HEK293 (cell line): ENCODE results near the gene POGZ.

Source experiments
- AEBP2 ChIP-seq: fragments of 450-650 bp; formaldehyde crosslinking; IDR thresholded peaks from 2 replicates; pipeline ENCODE4 v1.5.1; 2016; ENCODE audit warnings: missing biosample characterization, missing genetic modification characterization, borderline replicate concordance
- GLIS1 ChIP-seq: fragments of 450-650 bp; formaldehyde crosslinking; IDR thresholded peaks from 2 replicates; pipeline ENCODE4 v1.5.1; 2016; ENCODE audit warnings: missing biosample characterization, missing genetic modification characterization
- HOXA7 ChIP-seq: sonication (generic); formaldehyde crosslinking; IDR thresholded peaks from 2 replicates; pipeline ENCODE4 v1.8.1; 2022; ENCODE audit warnings: missing genetic modification reagents, borderline replicate concordance
- KLF9 ChIP-seq: fragments of 450-650 bp; formaldehyde crosslinking; IDR thresholded peaks from 2 replicates; pipeline ENCODE4 v1.5.1; 2016; ENCODE audit warnings: missing biosample characterization, missing genetic modification characterization, low read depth
- PATZ1 ChIP-seq: fragments of 450-650 bp; formaldehyde crosslinking; IDR thresholded peaks from 2 replicates; pipeline ENCODE4 v1.5.1; 2016; ENCODE audit warnings: missing biosample characterization, missing genetic modification characterization
- PBX3 ChIP-seq: sonication (generic); formaldehyde crosslinking; IDR thresholded peaks from 2 replicates; pipeline ENCODE4 v1.8.1; 2022; ENCODE audit warnings: mild to moderate bottlenecking, moderate library complexity, missing genetic modification reagents
- SETDB1 ChIP-seq: IDR thresholded peaks from one replicate; pipeline ENCODE4 v1.6.1; 2017; ENCODE audit warnings: mild to moderate bottlenecking, low read length, moderate library complexity, mixed read lengths; ENCODE audit not compliant: insufficient read length
- SP3 ChIP-seq: fragments of 450-650 bp; formaldehyde crosslinking; IDR thresholded peaks from 2 replicates; pipeline ENCODE4 v1.5.1; 2016; ENCODE audit warnings: missing biosample characterization, missing genetic modification characterization
- ZBTB11 ChIP-seq: fragments of 450-650 bp; formaldehyde crosslinking; conservative IDR thresholded peaks from 2 replicates; pipeline ENCODE4 v1.5.1; 2016; ENCODE audit warnings: low read depth, missing biosample characterization, missing genetic modification characterization
- ZBTB20 ChIP-seq: fragments of 450-650 bp; formaldehyde crosslinking; IDR thresholded peaks from 2 replicates; pipeline ENCODE4 v1.5.1; 2016; ENCODE audit warnings: missing biosample characterization, missing genetic modification characterization
- ZNF214 ChIP-seq: fragments of 450-650 bp; formaldehyde crosslinking; IDR thresholded peaks from 2 replicates; pipeline ENCODE4 v1.5.1; 2017; ENCODE audit warnings: missing biosample characterization, mild to moderate bottlenecking, missing genetic modification characterization, borderline replicate concordance
- ZNF24 ChIP-seq: fragments of 450-650 bp; formaldehyde crosslinking; IDR thresholded peaks from 2 replicates; pipeline ENCODE4 v1.5.1; 2016; ENCODE audit warnings: missing biosample characterization, missing genetic modification characterization
- ZNF341 ChIP-seq: fragments of 450-650 bp; formaldehyde crosslinking; IDR thresholded peaks from 2 replicates; pipeline ENCODE4; 2016; ENCODE audit warnings: low read depth, missing biosample characterization, missing genetic modification characterization
- ZNF366 ChIP-seq: fragments of 450-650 bp; formaldehyde crosslinking; conservative IDR thresholded peaks from 2 replicates; pipeline ENCODE4 v1.5.1; 2016; ENCODE audit warnings: missing biosample characterization, missing genetic modification characterization
- ZNF37A ChIP-seq: fragments of 450-650 bp; IDR thresholded peaks from 2 replicates; pipeline ENCODE4 v1.5.1; 2018; ENCODE audit warnings: missing biosample characterization, missing genetic modification characterization
- ZNF423 ChIP-seq: fragments of 450-650 bp; formaldehyde crosslinking; IDR thresholded peaks from 2 replicates; pipeline ENCODE4 v1.5.1; 2016; ENCODE audit warnings: missing biosample characterization, missing genetic modification characterization
- ZNF48 ChIP-seq: fragments of 450-650 bp; formaldehyde crosslinking; IDR thresholded peaks from 2 replicates; pipeline ENCODE4 v1.5.1; 2016; ENCODE audit warnings: missing biosample characterization, missing genetic modification characterization
- ZNF488 ChIP-seq: fragments of 450-650 bp; formaldehyde crosslinking; IDR thresholded peaks from 2 replicates; pipeline ENCODE4 v1.5.1; 2016; ENCODE audit warnings: missing biosample characterization, missing genetic modification characterization
- ZNF510 ChIP-seq: fragments of 450-650 bp; formaldehyde crosslinking; IDR thresholded peaks from 2 replicates; pipeline ENCODE4 v1.5.1; 2018; ENCODE audit warnings: mild to moderate bottlenecking, missing genetic modification characterization, missing biosample characterization; ENCODE audit not compliant: insufficient replicate concordance
- ZNF548 ChIP-seq: fragments of 450-650 bp; formaldehyde crosslinking; IDR thresholded peaks from 2 replicates; pipeline ENCODE4 v1.5.1; 2016; ENCODE audit warnings: missing biosample characterization, missing genetic modification characterization
- ZNF549 ChIP-seq: fragments of 450-650 bp; IDR thresholded peaks from 2 replicates; pipeline ENCODE4 v1.5.1; 2018; ENCODE audit warnings: missing biosample characterization, missing genetic modification characterization, mild to moderate bottlenecking, inconsistent platforms, moderate library complexity
- ZNF558 ChIP-seq: fragments of 450-650 bp; formaldehyde crosslinking; IDR thresholded peaks from 2 replicates; pipeline ENCODE4 v1.5.1; 2016; ENCODE audit warnings: missing biosample characterization, missing genetic modification characterization
- ZNF585B ChIP-seq: fragments of 450-650 bp; formaldehyde crosslinking; IDR thresholded peaks from 2 replicates; pipeline ENCODE4 v1.5.1; 2016; ENCODE audit warnings: missing biosample characterization, missing genetic modification characterization
- ZNF600 ChIP-seq: fragments of 450-650 bp; formaldehyde crosslinking; IDR thresholded peaks from 2 replicates; pipeline ENCODE4 v1.5.1; 2016; ENCODE audit warnings: missing biosample characterization, missing genetic modification characterization
- ZNF645 ChIP-seq: fragments of 450-650 bp; formaldehyde crosslinking; IDR thresholded peaks from 2 replicates; pipeline ENCODE4; 2016; ENCODE audit warnings: missing biosample characterization, missing genetic modification characterization
- ZNF658 ChIP-seq: fragments of 450-650 bp; formaldehyde crosslinking; IDR thresholded peaks from 2 replicates; pipeline ENCODE4; 2016; ENCODE audit warnings: missing biosample characterization, missing genetic modification characterization
- ZNF670 ChIP-seq: fragments of 450-650 bp; formaldehyde crosslinking; IDR thresholded peaks from 2 replicates; pipeline ENCODE4 v1.5.1; 2016; ENCODE audit warnings: missing biosample characterization, missing genetic modification characterization, low read depth
- ZNF677 ChIP-seq: fragments of 450-650 bp; IDR thresholded peaks from 2 replicates; pipeline ENCODE4 v1.5.0; 2018; ENCODE audit warnings: missing biosample characterization, mild to moderate bottlenecking, missing genetic modification characterization, moderate library complexity
- ZNF707 ChIP-seq: fragments of 450-650 bp; formaldehyde crosslinking; IDR thresholded peaks from 2 replicates; pipeline ENCODE4 v1.5.1; 2016; ENCODE audit warnings: missing biosample characterization, missing genetic modification characterization
- ZNF785 ChIP-seq: fragments of 450-650 bp; formaldehyde crosslinking; IDR thresholded peaks from 2 replicates; pipeline ENCODE4 v1.5.1; 2016; ENCODE audit warnings: missing biosample characterization, missing genetic modification characterization
- ZSCAN30 ChIP-seq: fragments of 450-650 bp; IDR thresholded peaks from 2 replicates; pipeline ENCODE4 v1.5.1; 2018; ENCODE audit warnings: missing biosample characterization, mild to moderate bottlenecking, missing genetic modification characterization, moderate library complexity

POGZ gene

GRCh38 chr1:151459331-151460046, at the start of gene POGZ (continued):
- peak; percentile 94 for TF ChIP-seq PATZ1 (tag by site-specific recombination)
- no peak for TF ChIP-seq ZNF366 (tag by site-specific recombination)
- TF ChIP-seq KLF9 (tag by site-specific recombination): no peak
- no peak for TF ChIP-seq ZNF677 (tag by site-specific recombination)
- 0 out of 2 replicates have a peak, but pooled peaks have one; percentile 65 for TF ChIP-seq ZNF24 (tag by site-specific recombination)
- TF ChIP-seq ZNF488 (tag by site-specific recombination): no peak
- TF ChIP-seq ZNF48 (tag by site-specific recombination): no peak
- no peak for TF ChIP-seq ZBTB20 (tag by site-specific recombination)
- TF ChIP-seq ZNF423 (tag by site-specific recombination): no peak
- no peak for TF ChIP-seq GLIS1 (tag by site-specific recombination)
- no peak for TF ChIP-seq ZNF549 (tag by site-specific recombination)
- TF ChIP-seq PBX3: no peak
- TF ChIP-seq ZNF645 (tag by site-specific recombination): no peak
- TF ChIP-seq AEBP2 (tag by site-specific recombination): no peak
- TF ChIP-seq ZNF548: no peak
- no peak for TF ChIP-seq ZNF37A (tag by site-specific recombination)
- no peak for TF ChIP-seq ZNF670 (tag by site-specific recombination)
- TF ChIP-seq ZNF214 (tag by site-specific recombination): no peak
- peak; percentile 40; the same call in 1 of the 2 replicates for TF ChIP-seq ZBTB11 (tag by site-specific recombination)
- TF ChIP-seq ZNF585B (tag by site-specific recombination): no peak
- peak; percentile 40; the same call in 1 of the 2 replicates for TF ChIP-seq ZSCAN30
- peak; percentile 85 for TF ChIP-seq SP3 (tag by site-specific recombination)
- TF ChIP-seq SETDB1: no peak
- no peak for TF ChIP-seq ZNF600 (tag by site-specific recombination)
- no peak for TF ChIP-seq HOXA7 (CRISPR knock-in tag)
- no peak for TF ChIP-seq ZNF707 (tag by site-specific recombination)
- no peak; the same call in 1 of the 2 replicates for TF ChIP-seq ZNF341 (tag by site-specific recombination)
- no peak for TF ChIP-seq ZNF558
- no peak for TF ChIP-seq ZNF658
- TF ChIP-seq ZNF785 (tag by site-specific recombination): no peak
- no peak for TF ChIP-seq ZNF510 (tag by site-specific recombination)
